HUES48 (cell line): Measurements from ENCODE around the gene GLS.

ENCODE experiments used
- H3K27ac ChIP-seq: one replicate; pipeline ENCODE4 v1.7.0; 2013; ENCODE audit warnings: low read depth, low read length, inconsistent platforms
- H3K27me3 ChIP-seq: 2 replicates; pipeline ENCODE4 v1.6.1; 2013; ENCODE audit warnings: mild to moderate bottlenecking, low read length; ENCODE audit not compliant: control insufficient read depth, insufficient read depth
- H3K36me3 ChIP-seq: 2 replicates; pipeline ENCODE4 v1.6.1; 2013; ENCODE audit warnings: low read length; ENCODE audit not compliant: control insufficient read depth, insufficient read depth
- H3K4me1 ChIP-seq: 2 replicates; pipeline ENCODE4 v1.6.1; 2013; ENCODE audit warnings: mild to moderate bottlenecking, low read length; ENCODE audit not compliant: control insufficient read depth, insufficient read depth
- H3K4me3 ChIP-seq: 2 replicates; pipeline ENCODE4 v1.5.1; 2013; ENCODE audit warnings: mild to moderate bottlenecking, low read depth, low read length
- H3K9ac ChIP-seq: 2 replicates; pipeline ENCODE4 v1.6.1; 2013; ENCODE audit warnings: mild to moderate bottlenecking, low read depth, low read length, moderate library complexity
- H3K9me3 ChIP-seq: 2 replicates; pipeline ENCODE4 v1.6.1; 2013; ENCODE audit warnings: low read length; ENCODE audit not compliant: control insufficient read depth, insufficient read depth

The GLS gene

DNA sequence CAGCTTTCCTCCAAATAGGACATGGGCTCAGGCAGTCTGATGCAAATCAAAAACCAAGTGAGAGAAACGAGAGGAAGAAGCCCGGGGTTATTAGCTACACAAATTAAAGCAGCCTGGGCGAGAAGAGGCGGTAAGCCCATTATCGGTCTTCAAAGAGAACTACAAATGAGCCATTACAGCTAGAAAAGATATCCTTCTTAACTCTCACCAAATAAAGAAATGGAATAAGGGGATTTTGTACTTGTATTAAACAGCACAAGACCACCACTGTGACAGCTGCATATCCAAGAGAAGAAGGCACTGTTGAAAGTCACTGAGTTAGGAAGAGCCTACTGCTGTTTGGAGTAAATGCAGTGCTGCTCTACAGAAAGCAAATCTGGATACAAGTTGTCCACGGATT is 100.7 kb downstream of the GLS start:
- Histone ChIP-seq H3K27me3 (no peaks in the 10 kb centered on the region), H3K27ac (no peak overlapping the region), H3K9ac (no peak overlapping the region)

DNA sequence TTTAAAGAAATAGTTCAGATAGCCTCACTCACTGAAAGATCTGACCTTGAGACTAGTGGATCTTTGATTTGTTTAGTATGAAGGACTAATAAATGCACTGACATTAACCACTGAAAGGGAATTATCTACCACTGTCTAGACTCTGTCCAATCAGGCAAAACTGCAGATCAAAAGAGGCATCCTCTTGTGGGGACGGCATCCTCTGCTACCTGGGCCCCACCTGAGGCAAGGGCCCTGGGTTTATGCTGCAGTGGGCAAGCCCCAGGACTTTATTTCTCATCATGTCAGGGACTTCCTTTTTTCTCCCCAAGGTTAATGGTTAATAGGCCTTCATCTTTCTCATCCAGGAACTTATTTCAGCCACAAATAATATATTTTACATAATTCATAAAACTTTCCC is 101.1 kb downstream of the GLS start:
- H3K27me3 ChIP-seq, result no peaks in the 10 kb centered on the region
- H3K9ac ChIP-seq, result no peak overlapping the region
- H3K9me3 ChIP-seq, result no peaks in the 10 kb centered on the region
- H3K4me3 ChIP-seq, result no peak overlapping the region
- H3K27ac ChIP-seq, result no peak overlapping the region
- peaks cover 98% of the 10 kb centered on the region for H3K36me3 ChIP-seq
- no peaks in the 10 kb centered on the region for H3K4me1 ChIP-seq

More for the DNA sequence above, 100.7 kb downstream of the GLS start:
- Histone ChIP-seq H3K9me3 (no peaks in the 10 kb centered on the region), H3K36me3 (peaks cover 99% of the 10 kb centered on the region), H3K4me1 (no peaks in the 10 kb centered on the region), H3K4me3 (no peak overlapping the region)

DNA sequence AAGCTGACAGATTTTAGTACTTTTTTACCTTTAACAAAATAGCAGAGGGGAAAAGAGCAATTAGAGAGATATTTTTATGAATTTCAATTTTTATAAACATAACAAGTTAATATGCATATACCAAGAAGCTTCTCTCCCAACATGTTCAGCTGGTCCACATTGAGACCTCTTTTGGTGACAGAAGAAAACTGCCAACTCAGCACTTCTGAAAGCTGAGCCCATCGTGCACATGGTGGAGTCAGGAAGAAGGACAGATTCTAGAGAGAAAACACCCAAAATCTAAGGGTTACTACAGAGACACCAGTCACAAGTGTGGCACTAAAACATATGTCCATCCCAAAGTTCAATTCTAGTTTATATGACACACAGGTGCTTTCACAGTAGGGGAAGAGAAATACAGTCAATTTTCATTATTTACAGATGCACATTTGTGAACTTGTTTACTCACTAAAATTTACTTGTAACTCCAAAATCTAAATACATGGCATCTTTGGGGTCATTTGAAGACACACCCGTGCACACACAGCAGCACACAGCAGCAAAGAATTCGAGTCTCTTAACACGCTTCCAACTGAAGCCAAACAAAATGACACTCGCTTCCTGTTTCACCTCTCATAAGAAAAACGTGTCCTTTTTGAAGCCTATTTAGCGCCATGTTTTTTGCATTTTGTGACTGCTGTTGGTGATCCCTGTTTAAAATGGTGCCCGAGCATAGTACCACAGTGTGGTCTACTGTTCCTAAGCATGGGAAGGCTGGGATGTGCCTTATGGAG is 101.8 kb downstream of the GLS start:
- Histone ChIP-seq H3K27me3 (no peaks in the 10 kb centered on the region), H3K27ac (no peak overlapping the region), H3K9me3 (no peaks in the 10 kb centered on the region), H3K4me3 (no peak overlapping the region), H3K36me3 (peaks cover 99% of the 10 kb centered on the region), H3K4me1 (no peaks in the 10 kb centered on the region), H3K9ac (no peak overlapping the region)

DNA sequence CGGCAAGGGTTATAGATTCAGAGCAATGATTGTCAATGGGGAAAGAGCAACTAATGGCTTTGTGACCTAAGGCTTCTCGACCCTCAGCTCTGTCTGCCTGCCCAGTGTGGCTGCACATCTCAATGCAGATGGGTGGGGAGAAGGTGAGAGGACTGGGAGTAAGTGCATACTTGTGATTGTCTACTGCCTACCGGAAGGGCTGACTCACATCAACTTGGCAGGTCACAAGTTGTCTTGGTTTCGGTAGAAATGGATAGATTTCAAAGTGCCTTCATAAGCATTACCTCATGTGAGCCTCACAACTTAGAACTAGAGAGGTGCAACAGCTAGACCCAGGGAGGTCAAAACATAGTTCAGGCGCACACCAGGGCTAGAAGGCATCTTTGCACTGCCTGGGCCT is 104.0 kb downstream of the GLS start:
- no peak overlapping the region for H3K27ac ChIP-seq
- H3K9me3 ChIP-seq, result no peaks in the 10 kb centered on the region
- no peak overlapping the region for H3K4me3 ChIP-seq
- no peak overlapping the region for H3K9ac ChIP-seq
- peaks cover 96% of the 10 kb centered on the region for H3K36me3 ChIP-seq
- no peaks in the 10 kb centered on the region for H3K4me1 ChIP-seq
- H3K27me3 ChIP-seq, result no peaks in the 10 kb centered on the region

DNA sequence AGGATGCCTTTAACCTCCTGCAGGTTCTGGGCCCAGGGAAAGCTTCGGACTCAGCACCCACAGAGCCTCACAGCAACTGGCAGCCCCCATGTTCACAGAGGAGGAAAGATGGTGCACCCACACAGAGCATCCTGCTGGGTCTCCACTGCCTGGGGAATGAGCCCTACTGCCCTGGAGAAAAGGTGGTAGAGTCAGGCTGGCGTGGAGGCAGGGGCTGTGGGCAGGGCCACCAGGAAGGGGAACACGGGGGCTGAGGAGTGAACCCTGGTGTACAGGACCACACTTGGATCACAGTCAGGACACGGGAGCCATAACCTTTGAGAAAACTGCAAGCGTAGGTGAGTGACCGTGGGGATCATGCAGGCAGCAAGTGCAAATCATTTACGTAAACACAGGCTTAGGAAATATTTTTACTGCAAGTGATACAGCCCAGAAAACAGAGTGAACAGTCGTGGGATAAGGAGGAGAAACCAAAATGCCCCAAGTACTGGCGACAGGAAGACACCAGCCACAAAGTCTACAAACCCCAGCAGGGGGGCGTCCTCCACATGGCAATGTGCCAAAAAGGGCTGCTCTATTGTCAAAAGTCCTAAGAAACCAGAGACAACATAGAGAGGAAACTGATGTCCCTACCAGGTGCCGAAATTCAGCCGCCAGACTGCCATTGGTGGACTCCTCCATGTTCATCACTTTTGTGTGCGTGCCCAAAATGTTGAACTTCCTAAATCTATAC is 105.8 kb downstream of the GLS start:
- H3K9ac ChIP-seq, result no peak overlapping the region
- no peaks in the 10 kb centered on the region for H3K4me1 ChIP-seq
- H3K27me3 ChIP-seq, result no peaks in the 10 kb centered on the region
- peaks cover 97% of the 10 kb centered on the region for H3K36me3 ChIP-seq
- no peak overlapping the region for H3K4me3 ChIP-seq
- no peak overlapping the region for H3K27ac ChIP-seq
- H3K9me3 ChIP-seq, result no peaks in the 10 kb centered on the region

DNA sequence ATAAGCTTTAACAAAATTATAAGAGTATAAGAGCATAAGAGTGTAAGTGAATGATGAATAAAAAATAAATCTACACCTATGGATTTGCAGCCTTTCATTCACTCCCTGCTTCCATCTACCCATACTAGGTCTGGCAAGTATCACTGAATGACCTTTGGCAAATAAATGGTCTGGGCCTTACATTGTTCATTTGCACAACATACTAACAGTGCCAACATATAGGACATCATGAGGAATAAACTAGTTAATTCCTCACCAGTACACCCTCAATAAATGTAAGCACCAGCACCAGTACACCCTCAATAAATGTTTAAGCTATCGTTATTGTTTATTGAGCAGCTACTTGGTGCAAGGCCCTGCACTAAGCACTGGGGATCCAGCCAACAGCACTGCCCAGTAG is 106.5 kb downstream of the GLS start:
- Histone ChIP-seq H3K9ac (no peak overlapping the region), H3K27me3 (no peaks in the 10 kb centered on the region), H3K4me1 (no peaks in the 10 kb centered on the region), H3K4me3 (no peak overlapping the region), H3K36me3 (peaks cover 96% of the 10 kb centered on the region), H3K9me3 (no peaks in the 10 kb centered on the region), H3K27ac (no peak overlapping the region)

DNA sequence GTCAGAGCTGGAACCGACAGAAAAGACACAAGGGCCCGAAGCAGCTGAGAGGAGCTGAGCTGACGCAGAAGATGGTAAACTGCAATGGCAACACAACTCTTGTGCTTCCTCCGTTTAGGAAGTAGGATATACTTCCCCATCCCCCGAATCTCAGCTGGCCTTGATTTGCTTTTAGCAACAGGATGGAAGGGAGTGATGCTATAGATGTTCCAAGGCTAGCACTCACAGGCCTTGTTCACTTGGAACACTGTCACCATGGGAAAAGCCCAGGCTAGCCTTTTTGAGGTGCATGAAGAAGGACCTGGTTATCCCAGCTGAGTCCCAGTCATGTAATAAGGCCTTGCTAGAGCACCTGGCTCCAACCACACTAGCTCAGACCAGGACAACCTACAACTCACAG is 107.3 kb downstream of the GLS start:
- Histone ChIP-seq H3K9ac (no peak overlapping the region), H3K27me3 (no peaks in the 10 kb centered on the region), H3K36me3 (peaks cover 94% of the 10 kb centered on the region), H3K4me3 (no peak overlapping the region), H3K9me3 (no peaks in the 10 kb centered on the region), H3K27ac (no peak overlapping the region), H3K4me1 (no peaks in the 10 kb centered on the region)

DNA sequence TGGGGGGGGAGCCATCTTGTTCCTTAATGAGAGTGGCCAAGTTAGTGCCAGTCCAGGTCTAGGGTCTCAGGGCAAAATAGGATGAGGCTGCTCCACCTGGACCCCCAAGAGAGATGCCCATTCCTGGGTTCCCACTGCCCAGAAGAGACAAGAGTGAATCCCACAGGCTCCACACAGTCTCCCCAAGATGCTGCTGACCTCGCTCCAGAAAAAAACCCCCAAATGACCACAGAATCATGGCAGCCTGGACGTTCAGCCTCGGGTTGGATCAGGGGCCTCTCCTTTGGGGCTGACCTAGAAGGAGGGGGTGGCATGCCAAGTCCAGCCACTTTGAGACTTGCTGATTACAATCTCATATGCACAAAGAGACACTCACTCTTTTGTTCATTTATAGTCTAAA is 108.3 kb downstream of the GLS start:
- H3K4me1 ChIP-seq, result no peaks in the 10 kb centered on the region
- no peak overlapping the region for H3K4me3 ChIP-seq
- no peak overlapping the region for H3K27ac ChIP-seq
- no peaks in the 10 kb centered on the region for H3K9me3 ChIP-seq
- H3K9ac ChIP-seq, result no peak overlapping the region
- no peaks in the 10 kb centered on the region for H3K27me3 ChIP-seq
- H3K36me3 ChIP-seq, result peaks cover 94% of the 10 kb centered on the region

DNA sequence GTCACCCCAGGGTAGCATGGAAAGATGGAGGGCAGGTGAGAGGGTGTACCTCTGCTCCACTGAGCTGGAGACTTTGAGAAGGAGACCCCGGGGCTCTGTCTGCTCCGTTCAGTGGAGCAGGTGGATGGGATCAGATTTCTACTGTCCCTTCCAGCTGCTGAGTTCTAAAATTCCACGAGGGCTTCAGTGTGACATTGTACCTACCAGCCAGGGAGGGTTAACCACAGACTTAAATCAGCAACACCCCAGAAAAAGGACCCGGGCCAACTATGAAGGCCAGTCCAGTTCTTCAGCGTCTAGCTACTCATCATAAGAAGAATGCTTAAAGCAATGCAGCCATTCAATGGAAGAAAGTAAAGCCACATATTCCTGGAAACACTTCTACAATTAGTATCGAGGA is 109.5 kb downstream of the GLS start:
- Histone ChIP-seq H3K4me1 (no peaks in the 10 kb centered on the region), H3K36me3 (peaks cover 92% of the 10 kb centered on the region), H3K9ac (no peak overlapping the region), H3K27me3 (no peaks in the 10 kb centered on the region), H3K4me3 (no peak overlapping the region), H3K27ac (no peak overlapping the region), H3K9me3 (no peaks in the 10 kb centered on the region)

DNA sequence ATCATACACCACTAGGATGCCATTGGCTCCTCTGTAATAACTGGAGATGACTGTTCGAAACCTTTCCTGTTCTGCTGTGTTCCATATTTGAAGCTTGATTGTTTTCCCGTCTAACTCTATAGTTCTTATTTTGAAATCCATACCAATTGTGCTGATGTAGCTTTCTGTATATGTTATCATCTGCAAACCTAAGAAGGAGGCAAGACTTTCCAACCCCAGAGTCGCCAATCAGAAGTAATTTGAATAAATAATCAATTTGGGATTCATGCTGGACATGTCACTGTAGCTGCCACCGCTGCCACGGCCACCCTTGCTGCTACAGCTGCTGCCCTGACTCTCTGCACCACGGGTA is 112.6 kb downstream of the GLS start:
- Histone ChIP-seq H3K4me1 (no peaks in the 10 kb centered on the region), H3K27me3 (no peaks in the 10 kb centered on the region), H3K9ac (no peak overlapping the region), H3K36me3 (peaks cover 94% of the 10 kb centered on the region), H3K9me3 (no peaks in the 10 kb centered on the region), H3K4me3 (no peak overlapping the region), H3K27ac (no peak overlapping the region)

DNA sequence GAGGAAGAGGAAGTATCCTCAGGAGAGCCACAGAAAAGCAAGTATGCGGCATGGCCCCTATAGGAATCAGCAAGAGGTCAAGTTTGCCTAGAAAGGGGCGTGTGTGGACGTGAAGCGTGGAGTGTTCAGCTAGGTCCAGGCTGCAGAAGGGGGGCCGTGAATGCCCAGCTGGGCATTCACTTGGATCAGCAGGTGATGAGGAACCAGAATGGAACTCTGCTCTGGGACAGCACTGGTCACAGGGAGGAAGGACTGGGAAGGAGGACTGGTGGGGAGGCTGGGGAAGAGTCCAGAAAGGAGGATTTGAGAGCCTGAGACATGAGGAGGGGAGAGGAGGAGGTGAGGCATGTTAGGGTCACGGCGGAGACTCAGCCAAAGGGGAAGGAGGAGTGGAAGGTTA is 113.5 kb downstream of the GLS start:
- H3K4me1 ChIP-seq, result no peaks in the 10 kb centered on the region
- no peak overlapping the region for H3K27ac ChIP-seq
- no peak overlapping the region for H3K4me3 ChIP-seq
- H3K36me3 ChIP-seq, result peaks cover 93% of the 10 kb centered on the region
- H3K9me3 ChIP-seq, result no peaks in the 10 kb centered on the region
- no peaks in the 10 kb centered on the region for H3K27me3 ChIP-seq
- H3K9ac ChIP-seq, result no peak overlapping the region
